Body of pancreas (tissue), 4 donors: Measurements from ENCODE around the gene NXPH3.

Experiments used
- POLR2A ChIP-seq, 3 donors: fragments of 450-650 bp; IDR thresholded peaks; one replicate each; pipeline ENCODE4 v1.6.1; 2016; ENCODE audit warnings: antibody characterized with exemption in 3 of 3, mild to moderate bottlenecking in 2 of 3
- TF ChIP-seq, protein P1 (sequence below), 7 experiments: fragments of 450-650 bp in 4 of 7; fragments of 200-600 bp in 3 of 7; sonication (generic) in 3 of 7; IDR thresholded peaks; one replicate each; pipeline ENCODE4 v1.5.1; 2016 to 2019; ENCODE audit warnings: antibody characterized with exemption in 7 of 7

- TF ChIP-seq POLR2A (IDR thresholded peaks at IDR 0.05) = no peak
- TF ChIP-seq, protein P1, sequence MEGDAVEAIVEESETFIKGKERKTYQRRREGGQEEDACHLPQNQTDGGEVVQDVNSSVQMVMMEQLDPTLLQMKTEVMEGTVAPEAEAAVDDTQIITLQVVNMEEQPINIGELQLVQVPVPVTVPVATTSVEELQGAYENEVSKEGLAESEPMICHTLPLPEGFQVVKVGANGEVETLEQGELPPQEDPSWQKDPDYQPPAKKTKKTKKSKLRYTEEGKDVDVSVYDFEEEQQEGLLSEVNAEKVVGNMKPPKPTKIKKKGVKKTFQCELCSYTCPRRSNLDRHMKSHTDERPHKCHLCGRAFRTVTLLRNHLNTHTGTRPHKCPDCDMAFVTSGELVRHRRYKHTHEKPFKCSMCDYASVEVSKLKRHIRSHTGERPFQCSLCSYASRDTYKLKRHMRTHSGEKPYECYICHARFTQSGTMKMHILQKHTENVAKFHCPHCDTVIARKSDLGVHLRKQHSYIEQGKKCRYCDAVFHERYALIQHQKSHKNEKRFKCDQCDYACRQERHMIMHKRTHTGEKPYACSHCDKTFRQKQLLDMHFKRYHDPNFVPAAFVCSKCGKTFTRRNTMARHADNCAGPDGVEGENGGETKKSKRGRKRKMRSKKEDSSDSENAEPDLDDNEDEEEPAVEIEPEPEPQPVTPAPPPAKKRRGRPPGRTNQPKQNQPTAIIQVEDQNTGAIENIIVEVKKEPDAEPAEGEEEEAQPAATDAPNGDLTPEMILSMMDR (IDR thresholded peaks at IDR 0.05) = no peak
These were observed 20.3 kb downstream of the NXPH3 start for GRCh38 chr17:49595980-49596379.
